ENCODE measurements around the gene RSPH6A.

DNA sequence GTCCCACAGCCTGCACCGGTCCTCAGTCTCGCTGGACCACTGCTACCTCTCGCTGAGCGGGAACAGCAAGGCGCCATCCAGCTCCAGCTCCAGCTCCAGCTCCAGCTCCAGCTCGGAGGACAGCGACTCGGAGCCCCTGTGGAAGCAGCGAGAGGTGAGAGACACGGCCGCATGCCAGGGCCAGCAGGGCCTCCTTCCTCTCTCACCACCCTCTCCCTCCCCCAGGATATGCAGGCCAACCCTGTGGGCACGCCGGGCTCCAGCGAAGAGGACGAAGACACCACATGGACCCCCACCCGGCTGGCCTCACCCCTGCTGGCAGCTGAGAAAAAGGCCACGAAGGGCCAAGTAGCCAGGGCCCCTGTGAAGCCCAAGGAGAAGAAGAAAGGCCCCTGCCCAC, 53.4 kb downstream of the RSPH6A start:
- TF ChIP-seq, protein P1, sequence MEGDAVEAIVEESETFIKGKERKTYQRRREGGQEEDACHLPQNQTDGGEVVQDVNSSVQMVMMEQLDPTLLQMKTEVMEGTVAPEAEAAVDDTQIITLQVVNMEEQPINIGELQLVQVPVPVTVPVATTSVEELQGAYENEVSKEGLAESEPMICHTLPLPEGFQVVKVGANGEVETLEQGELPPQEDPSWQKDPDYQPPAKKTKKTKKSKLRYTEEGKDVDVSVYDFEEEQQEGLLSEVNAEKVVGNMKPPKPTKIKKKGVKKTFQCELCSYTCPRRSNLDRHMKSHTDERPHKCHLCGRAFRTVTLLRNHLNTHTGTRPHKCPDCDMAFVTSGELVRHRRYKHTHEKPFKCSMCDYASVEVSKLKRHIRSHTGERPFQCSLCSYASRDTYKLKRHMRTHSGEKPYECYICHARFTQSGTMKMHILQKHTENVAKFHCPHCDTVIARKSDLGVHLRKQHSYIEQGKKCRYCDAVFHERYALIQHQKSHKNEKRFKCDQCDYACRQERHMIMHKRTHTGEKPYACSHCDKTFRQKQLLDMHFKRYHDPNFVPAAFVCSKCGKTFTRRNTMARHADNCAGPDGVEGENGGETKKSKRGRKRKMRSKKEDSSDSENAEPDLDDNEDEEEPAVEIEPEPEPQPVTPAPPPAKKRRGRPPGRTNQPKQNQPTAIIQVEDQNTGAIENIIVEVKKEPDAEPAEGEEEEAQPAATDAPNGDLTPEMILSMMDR (IDR thresholded peaks at IDR 0.05), result no peak
- TF ChIP-seq POLR2A (IDR thresholded peaks at IDR 0.05), result no peak
